ENCODE data around the gene TMEM17. TPM values are rescaled to one million over a fixed set of nuclear protein-coding genes. Genes with fewer than 3 reads are reported as not detected.
A peak's percentile ranks its signal among the peaks of the same experiment; 100 is the strongest.

TMEM17 gene
- total and polyA plus RNA-seq, 7 donors, result 0.73 to 3.4 (median 1.7) TPM; not detected in 2

DNA sequence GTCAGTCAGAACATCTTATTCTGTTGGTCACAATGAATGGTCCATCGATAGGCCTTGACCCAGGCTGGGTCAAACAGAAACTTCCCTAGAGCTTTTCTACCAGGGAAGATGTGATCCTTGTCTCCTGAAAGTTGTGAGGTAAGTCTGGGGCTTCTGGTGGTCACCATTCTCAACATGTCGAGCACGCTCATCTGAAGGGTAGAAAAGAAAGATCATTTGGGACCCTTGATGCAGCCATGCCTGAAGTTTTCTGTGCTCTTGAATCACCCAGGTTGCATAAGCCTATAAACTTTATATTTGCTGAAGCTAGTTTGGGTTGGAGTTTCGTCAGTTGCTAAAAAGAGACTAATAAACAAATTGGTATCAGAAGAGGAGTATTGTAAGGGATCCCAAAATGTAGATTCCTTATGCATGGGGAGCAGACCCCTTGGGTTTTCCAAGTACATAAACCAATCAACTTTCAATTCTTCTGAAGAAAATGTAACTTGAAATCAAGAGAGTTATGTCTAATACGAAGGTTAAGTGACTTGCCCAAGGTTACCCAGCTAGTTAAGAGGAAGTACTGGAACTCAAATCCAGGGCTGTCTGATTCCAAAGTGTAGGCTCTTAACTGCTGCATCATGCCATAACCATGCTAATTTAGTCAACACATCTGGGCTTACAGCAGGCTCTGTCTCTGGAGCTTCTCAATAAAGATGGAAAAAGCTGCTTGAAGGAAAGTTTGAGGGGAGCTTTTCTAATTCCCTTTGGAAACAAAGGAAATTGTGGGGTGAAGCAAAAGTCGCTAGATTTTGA, 23.2 kb downstream of the TMEM17 start:
- 92 to 94% methylated on average over 6 of the region's 6 CpGs for WGBS, 2 donors
- TF ChIP-seq EP300 (IDR thresholded peaks at IDR 0.05) (no peak), CTCF (IDR thresholded peaks at IDR 0.05) (no peak), POLR2A (IDR thresholded peaks at IDR 0.05) (no peak), POLR2AphosphoS5 (IDR thresholded peaks at IDR 0.05) (no peak)
- peaks cover 0 to 27% (median 20%) of the 10 kb centered on the region in 4 donors for H3K4me1 ChIP-seq
- intact Hi-C loops (cut with DNase I), result no loop called here
- H3K27me3 ChIP-seq, result no peaks in the 10 kb centered on the region
- DNase-seq, result no peak
- H3K27ac ChIP-seq, result no peak overlapping the region
- H3K4me3 ChIP-seq, result no peak overlapping the region
- no peaks in the 10 kb centered on the region for H3K36me3 ChIP-seq
- no peaks in the 10 kb centered on the region for H3K9me3 ChIP-seq

GRCh38 chr2:62479917-62480316, 26.1 kb downstream of the TMEM17 start:
- no peak for DNase-seq
- H3K4me3 ChIP-seq, result no peak overlapping the region
- peaks cover 0 to 32% (median 29%) of the 10 kb centered on the region in 4 donors for H3K4me1 ChIP-seq
- TF ChIP-seq POLR2AphosphoS5 (IDR thresholded peaks at IDR 0.05) (no peak), EP300 (IDR thresholded peaks at IDR 0.05) (no peak), CTCF (IDR thresholded peaks at IDR 0.05) (no peak), POLR2A (IDR thresholded peaks at IDR 0.05) (no peak)
- H3K36me3 ChIP-seq, result no peaks in the 10 kb centered on the region
- intact Hi-C loops (cut with DNase I), result loop anchor here (10.0 kb wide), 1 partner anchor 185 kb away; no protein-coding TSS in a partner anchor
- no peaks in the 10 kb centered on the region for H3K27me3 ChIP-seq
- no peak overlapping the region for H3K27ac ChIP-seq
- H3K9me3 ChIP-seq, result no peaks in the 10 kb centered on the region
- 83 to 93% methylated on average over 3 of the region's 3 CpGs for WGBS, 2 donors

- H3K4me1 ChIP-seq, result peaks cover 0 to 50% (median 44%) of the 10 kb centered on the region in 4 donors
- H3K4me3 ChIP-seq, result no peak overlapping the region
- WGBS, 2 donors, result 27 to 28% methylated on average over 3 of the region's 3 CpGs
- H3K27me3 ChIP-seq, result no peaks in the 10 kb centered on the region
- H3K27ac ChIP-seq, result peak overlapping the region; percentile 30 to 51 (median 42)
- intact Hi-C loops (cut with DNase I), result loop anchor here (10.0 kb wide), 1 partner anchor 187 kb away; no protein-coding TSS in a partner anchor
- TF ChIP-seq POLR2AphosphoS5 (IDR thresholded peaks at IDR 0.05), result peak in 2 of 4 donors; percentile 30 to 45
- TF ChIP-seq EP300 (IDR thresholded peaks at IDR 0.05), result no peak
- no peaks in the 10 kb centered on the region for H3K36me3 ChIP-seq
- DNase-seq, result no peak
- H3K9me3 ChIP-seq, result no peaks in the 10 kb centered on the region
Observed at GRCh38 chr2:62478093-62478580, 27.9 kb downstream of the TMEM17 start.

- Histone ChIP-seq H3K27ac (peak overlapping the region; percentile 30 to 51 (median 42)), H3K36me3 (no peaks in the 10 kb centered on the region), H3K27me3 (no peaks in the 10 kb centered on the region), H3K4me1 (peaks cover 0 to 54% (median 45%) of the 10 kb centered on the region in 4 donors), H3K9me3 (no peaks in the 10 kb centered on the region), H3K4me3 (no peak overlapping the region)
- no peak for DNase-seq
- intact Hi-C loops (cut with DNase I), result loop anchor here (10.0 kb wide), 1 partner anchor 187 kb away; no protein-coding TSS in a partner anchor
- WGBS, 2 donors, result 96 to 97% methylated on average over 4 of the region's 4 CpGs
- TF ChIP-seq CTCF (IDR thresholded peaks at IDR 0.05), result no peak
- TF ChIP-seq EP300 (IDR thresholded peaks at IDR 0.05), result no peak
- TF ChIP-seq POLR2A (IDR thresholded peaks at IDR 0.05), result no peak
- no peak for TF ChIP-seq POLR2AphosphoS5 (IDR thresholded peaks at IDR 0.05)
Observed at GRCh38 chr2:62477573-62477972, 28.4 kb downstream of the TMEM17 start.
